Bronchial epithelial cell (primary cell): ENCODE measurements around the gene PXK. TPM values are rescaled to one million over a fixed set of nuclear protein-coding genes. Genes with fewer than 3 reads are reported as not detected.
A peak's percentile ranks its signal among the peaks of the same experiment; 100 is the strongest.

Experiments
- DNase-seq: peaks from one replicate; pipeline ENCODE4 v3.0.0-alpha.2; 2010; ENCODE audit warnings: low read depth
- FAIRE-seq: peaks from 2 replicates; lab custom pipeline; 2011; peaks lifted over from hg19 to GRCh38; lab: Jason Lieb, UNC
- H3K27me3 ChIP-seq: 2 replicates; pipeline ENCODE4 v1.5.1; 2011; ENCODE audit warnings: low read length; ENCODE audit not compliant: control insufficient read depth, insufficient read depth
- H3K36me3 ChIP-seq: 2 replicates; pipeline ENCODE4 v1.5.1; 2011; ENCODE audit warnings: low read length; ENCODE audit not compliant: control insufficient read depth, insufficient read depth
- H3K4me3 ChIP-seq: 2 replicates; pipeline ENCODE4 v1.5.1; 2011; ENCODE audit warnings: mild to moderate bottlenecking, low read depth, low read length, control low read depth
- CTCF ChIP-seq: IDR thresholded peaks from 2 replicates; pipeline ENCODE4 v1.5.1; 2011; ENCODE audit warnings: mild to moderate bottlenecking, moderate library complexity, low read length, control low read depth, inconsistent platforms; ENCODE audit not compliant: insufficient read depth, severe bottlenecking
- total RNA-seq: library from RNA; depleted of rRNA; stranded (reverse); fragments of >200 nt; gene quantifications from 2 replicates; pipeline ENCODE4 v1.2.1, GENCODE V29; 2014

Gene PXK
- total RNA-seq, 1 donor from 2014 or later: 12.4 TPM

DNA sequence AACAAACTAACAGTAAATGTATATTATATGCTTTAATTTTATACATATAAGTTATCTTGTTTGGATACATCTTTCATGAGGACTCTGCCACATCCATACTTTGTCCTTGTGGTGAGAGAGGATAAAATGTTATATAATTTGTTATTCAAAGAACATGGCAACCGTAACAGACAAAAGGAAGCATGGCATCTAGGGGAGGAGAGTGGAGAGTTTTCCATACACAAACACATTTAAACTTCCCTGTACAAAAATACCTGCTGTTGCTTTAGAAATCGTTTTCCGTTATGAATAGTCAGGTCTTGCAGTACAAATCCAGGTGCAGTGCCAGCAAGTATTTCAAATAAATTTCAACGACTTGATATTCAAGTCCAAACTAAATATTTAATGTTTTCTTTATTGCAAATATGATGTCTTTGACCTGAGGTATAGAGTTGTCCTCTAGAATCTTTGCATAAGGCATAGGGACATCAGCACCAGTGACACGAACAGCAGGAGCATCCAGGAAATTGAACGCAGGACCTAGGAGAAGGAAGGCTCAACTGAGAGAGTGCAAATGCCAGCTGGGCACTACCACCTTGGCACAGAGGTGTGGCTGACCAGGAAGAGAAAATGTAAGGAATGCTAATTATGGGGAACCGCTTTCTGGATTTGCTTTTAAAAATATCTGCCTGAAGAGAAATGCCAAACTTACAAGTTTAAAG, 95.1 kb downstream of the PXK start:
- FAIRE-seq: no peak

GRCh38 chr3:58429657-58430056, 97.0 kb downstream of the PXK start:
- FAIRE-seq (no peak), DNase-seq (no peak)
- H3K4me3 ChIP-seq: no peak overlapping the region
- peaks cover 1% of the 10 kb centered on the region for H3K27me3 ChIP-seq
- TF ChIP-seq CTCF: no peak
- peaks cover 16% of the 10 kb centered on the region for H3K36me3 ChIP-seq

More for the DNA sequence above, 95.1 kb downstream of the PXK start:
- Histone ChIP-seq H3K36me3 (peaks cover 20% of the 10 kb centered on the region), H3K4me3 (no peak overlapping the region), H3K27me3 (peaks cover 1% of the 10 kb centered on the region)
- TF ChIP-seq CTCF: no peak
- DNase-seq: no peak

DNA sequence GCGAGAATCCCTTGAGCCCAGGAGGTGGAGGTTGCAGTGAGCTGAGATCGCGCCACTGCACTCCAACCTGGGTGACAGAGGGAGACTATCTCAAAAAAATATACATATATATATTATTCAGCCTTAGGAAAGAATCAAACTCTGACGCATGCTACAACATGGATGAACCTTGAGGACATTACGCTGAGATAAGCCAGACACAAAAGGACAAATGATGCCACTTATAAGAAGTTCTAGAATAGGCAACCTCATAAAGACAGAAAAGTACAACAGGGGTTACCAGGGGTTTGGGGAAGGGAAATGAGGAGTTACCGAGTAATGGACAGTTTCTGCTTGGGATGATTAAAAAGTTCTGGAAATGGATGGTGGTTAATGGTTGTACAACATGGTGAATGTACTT, 100.2 kb downstream of the PXK start:
- DNase-seq (no peak), FAIRE-seq (no peak)
- TF ChIP-seq CTCF: no peak
- Histone ChIP-seq H3K27me3 (peaks cover 1% of the 10 kb centered on the region), H3K36me3 (peaks cover 10% of the 10 kb centered on the region), H3K4me3 (peak overlapping the region; percentile 87)

- peaks cover 1% of the 10 kb centered on the region for H3K27me3 ChIP-seq
- peak; percentile 79 for DNase-seq
- no peak for FAIRE-seq
- TF ChIP-seq CTCF: no peak
- H3K4me3 ChIP-seq: peak within 1 kb of the TSS; percentile 87
- peaks cover 10% of the 10 kb centered on the region for H3K36me3 ChIP-seq
Measured at GRCh38 chr3:58433400-58434167, 100.9 kb downstream of the PXK start, which contains the start of gene PDHB. PDHB (minus strand) TSS chr3:58433832; CDS start chr3:58433809, 23 bp downstream.

DNA sequence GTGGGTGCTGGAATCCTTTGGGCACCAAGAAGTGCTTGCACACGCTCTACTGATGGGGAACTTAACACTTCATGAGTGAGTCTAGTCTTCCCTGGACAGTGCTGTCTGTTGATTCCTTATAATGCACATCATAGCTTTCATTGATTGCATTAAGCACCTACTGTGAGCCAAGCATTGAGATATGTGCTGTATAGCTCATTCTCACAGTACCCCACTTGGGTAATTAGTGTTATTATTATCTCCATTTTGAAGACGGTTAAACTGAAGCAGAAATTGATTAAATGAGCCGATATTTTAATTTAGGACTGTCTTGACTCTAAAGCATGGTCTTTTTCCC, 101.4 kb downstream of the PXK start:
- Histone ChIP-seq H3K36me3 (peaks cover 10% of the 10 kb centered on the region), H3K4me3 (peak overlapping the region; percentile 87), H3K27me3 (peaks cover 1% of the 10 kb centered on the region)
- TF ChIP-seq CTCF: no peak
- DNase-seq: no peak
- no peak for FAIRE-seq
